PC-3 (cell line): Measurements from ENCODE around the gene TBXA2R. TPM values are rescaled to one million over a fixed set of nuclear protein-coding genes. Genes with fewer than 3 reads are reported as not detected.

ENCODE experiments used
- ATAC-seq: fragments of 200-7000 bp; cut with Tn5 transposase; 2 replicates; pipeline ENCODE4 v1.9.1; 2020; ENCODE audit warnings: mild to moderate bottlenecking, moderate library complexity
- BruUV-seq: library from RNA; stranded (reverse); fragments of 400-500 nt; replicated peaks from 2 replicates; lab custom pipeline; 2021; lab: Mats Ljungman, UMichigan
- CTCF ChIA-PET: fragments of 300-600 bp; sonication (Branson Sonifier 250); formaldehyde crosslinking; loops from one replicate; lab custom pipeline; 2022; ENCODE audit warnings: antibody characterized with exemption; lab: Charles Lee
- POLR2A ChIA-PET: fragments of 300-600 bp; sonication (Branson Sonifier 250); formaldehyde crosslinking; loops from one replicate; lab custom pipeline; 2022; ENCODE audit warnings: antibody characterized with exemption; ENCODE audit not compliant: unreplicated experiment; lab: Charles Lee
- DNase-seq: peaks from one replicate; pipeline ENCODE4 v3.0.0-alpha.2; 2015
- H2AFZ ChIP-seq: fragments of 300-600 bp; sonication (generic); 2 replicates; pipeline ENCODE4 v1.6.0; 2016; ENCODE audit warnings: antibody characterized with exemption, low read length
- H3F3A ChIP-seq: fragments of 300-600 bp; sonication (generic); one replicate; pipeline ENCODE4 v1.6.0; 2017; ENCODE audit warnings: antibody characterized with exemption, low read length, control low read depth, mild to moderate bottlenecking; ENCODE audit not compliant: unreplicated experiment
- H3K27ac ChIP-seq: fragments of 300-600 bp; sonication (generic); 2 replicates; pipeline ENCODE4 v1.5.1; 2016; ENCODE audit warnings: mild to moderate bottlenecking, low read length
- H3K27me3 ChIP-seq: fragments of 300-600 bp; sonication (generic); 2 replicates; pipeline ENCODE4 v1.6.1; 2016; ENCODE audit warnings: low read length, mixed read lengths
- H3K36me3 ChIP-seq: fragments of 300-600 bp; sonication (generic); 2 replicates; pipeline ENCODE4 v1.6.1; 2016; ENCODE audit warnings: low read depth, mixed run types, low read length, mixed read lengths
- H3K4me1 ChIP-seq: fragments of 300-600 bp; sonication (generic); 2 replicates; pipeline ENCODE4 v1.5.1; 2016; ENCODE audit warnings: low read length; ENCODE audit not compliant: insufficient read depth
- H3K4me2 ChIP-seq: fragments of 300-600 bp; sonication (generic); 2 replicates; pipeline ENCODE4 v1.6.0; 2016; ENCODE audit warnings: low read length
- H3K4me3 ChIP-seq: fragments of 300-600 bp; sonication (generic); 2 replicates; pipeline ENCODE4 v1.5.1; 2016; ENCODE audit warnings: mild to moderate bottlenecking, low read length, mixed read lengths
- H3K79me2 ChIP-seq: fragments of 300-600 bp; sonication (generic); 2 replicates; pipeline ENCODE4 v1.6.1; 2017; ENCODE audit warnings: low read length, mixed read lengths
- H3K9ac ChIP-seq: fragments of 300-600 bp; sonication (generic); 2 replicates; pipeline ENCODE4 v1.6.0; 2016; ENCODE audit warnings: mild to moderate bottlenecking, low read length
- H3K9me2 ChIP-seq: fragments of 300-600 bp; sonication (generic); replicated peaks from 2 replicates; pipeline ENCODE4 v1.6.1; 2016; ENCODE audit warnings: mixed run types, low read length, mixed read lengths
- H3K9me3 ChIP-seq: fragments of 300-600 bp; sonication (generic); 2 replicates; pipeline ENCODE4 v1.6.1; 2016; ENCODE audit warnings: low read length, mixed read lengths
- H4K20me1 ChIP-seq: fragments of 300-600 bp; sonication (generic); 2 replicates; pipeline ENCODE4 v1.6.1; 2016; ENCODE audit warnings: low read length, mixed read lengths
- CTCF ChIP-seq: fragments of 300-600 bp; sonication (generic); conservative IDR thresholded peaks from 2 replicates; pipeline ENCODE4 v1.5.1; 2017; ENCODE audit warnings: antibody characterized with exemption, low read depth, mild to moderate bottlenecking, low read length
- EZH2 ChIP-seq: fragments of 300-600 bp; sonication (generic); IDR thresholded peaks from one replicate; pipeline ENCODE4 v1.6.1; 2017; ENCODE audit warnings: antibody characterized with exemption, mild to moderate bottlenecking, low read length; ENCODE audit not compliant: unreplicated experiment
- EZH2phosphoT487 ChIP-seq: fragments of 300-600 bp; sonication (generic); IDR thresholded peaks from 2 replicates; pipeline ENCODE4 v1.6.1; 2018; ENCODE audit warnings: mild to moderate bottlenecking, antibody characterized with exemption, low read length, borderline replicate concordance
- intact Hi-C: fragments of 100-400 bp; cut with micrococcal nuclease; formaldehyde crosslinking; loops from 2 replicates; pipeline ENCODE4 v1.9.0; 2023
- total RNA-seq: library from RNA; depleted of rRNA; stranded (reverse); fragments of >200 nt; gene quantifications from 2 replicates; pipeline ENCODE4 v1.2.3, GENCODE V29; 2014

Gene TBXA2R
- total RNA-seq, 1 experiment from 2014 or later: 0.77 TPM

- no TSS peak for BruUV-seq
- Histone ChIP-seq H3K4me2 (no peak overlapping the region), H3K9me2 (no peaks in the 10 kb centered on the region), H3K4me3 (no peak overlapping the region), H3K27me3 (no peaks in the 10 kb centered on the region), H2AFZ (no peak overlapping the region), H3K4me1 (no peaks in the 10 kb centered on the region), H3K9me3 (no peaks in the 10 kb centered on the region), H3K79me2 (peaks cover 9% of the 10 kb centered on the region), H3K9ac (no peak overlapping the region), H4K20me1 (no peaks in the 10 kb centered on the region), H3F3A (no peaks in the 10 kb centered on the region), H3K27ac (no peak overlapping the region), H3K36me3 (no peaks in the 10 kb centered on the region; the same call in 1 of the 2 replicates)
- no peak for TF ChIP-seq EZH2
- TF ChIP-seq CTCF: no peak
- TF ChIP-seq EZH2phosphoT487: no peak
- no peak for ATAC-seq
- intact Hi-C loops: no loop called here
- POLR2A ChIA-PET: no interaction called here
- CTCF ChIA-PET: no interaction called here
- no peak for DNase-seq
Measured at GRCh38 chr19:3619631-3620012, 12.9 kb upstream of the TBXA2R start.

GRCh38 chr19:3618811-3619630 is 12.3 kb upstream of the TBXA2R start:
- TF ChIP-seq EZH2phosphoT487 (no peak), CTCF (0 out of 2 replicates have a peak, but pooled peaks have one; percentile 13)
- no peaks in the 10 kb centered on the region; the same call in 1 of the 2 replicates for H3K36me3 ChIP-seq
- no peaks in the 10 kb centered on the region for H3K27me3 ChIP-seq
- peaks cover 3% of the 10 kb centered on the region; the same call in 1 of the 2 replicates for H3K79me2 ChIP-seq
- CTCF ChIA-PET: no interaction called here
- no peaks in the 10 kb centered on the region for H3F3A ChIP-seq
- H3K4me3 ChIP-seq: no peak overlapping the region
- no peak overlapping the region for H3K9ac ChIP-seq
- H4K20me1 ChIP-seq: no peaks in the 10 kb centered on the region
- no peak overlapping the region for H3K4me2 ChIP-seq
- no peak overlapping the region for H3K27ac ChIP-seq
- DNase-seq (no peak), ATAC-seq (no peak)
- no peaks in the 10 kb centered on the region for H3K4me1 ChIP-seq
- POLR2A ChIA-PET: no interaction called here
- no peaks in the 10 kb centered on the region for H3K9me3 ChIP-seq
- intact Hi-C loops: no loop called here
- H2AFZ ChIP-seq: no peak overlapping the region
- no peaks in the 10 kb centered on the region for H3K9me2 ChIP-seq
- BruUV-seq: no TSS peak

- TF ChIP-seq EZH2phosphoT487 (no peak), CTCF (peak; percentile 75)
- Histone ChIP-seq H2AFZ (no peak overlapping the region), H3K27ac (no peak overlapping the region), H3K4me1 (no peaks in the 10 kb centered on the region), H3K9me2 (no peaks in the 10 kb centered on the region), H3F3A (no peaks in the 10 kb centered on the region), H3K4me3 (no peak overlapping the region), H3K9me3 (no peaks in the 10 kb centered on the region), H3K27me3 (no peaks in the 10 kb centered on the region), H4K20me1 (no peaks in the 10 kb centered on the region), H3K36me3 (no peaks in the 10 kb centered on the region; the same call in 1 of the 2 replicates), H3K9ac (no peak overlapping the region), H3K79me2 (no peaks in the 10 kb centered on the region), H3K4me2 (no peak overlapping the region)
- ATAC-seq: peak; percentile 55
- no TSS peak for BruUV-seq
- peak; percentile 29 for DNase-seq
- CTCF ChIA-PET: no interaction called here
- intact Hi-C loops: no loop called here
- POLR2A ChIA-PET: no interaction called here
Measured at GRCh38 chr19:3618144-3618810, 11.6 kb upstream of the TBXA2R start.
